GM19397 (cell line): ENCODE data around the gene WDFY3.

Source experiments
- ATAC-seq: cut with Tn5 transposase; IDR thresholded peaks from one replicate; pipeline ENCODE4 v1.9.1; 2021; ENCODE audit warnings: mild to moderate bottlenecking, moderate library complexity; ENCODE audit not compliant: unreplicated experiment

The WDFY3 gene

GRCh38 chr4:84803720-84804119 lies 162.8 kb downstream of the WDFY3 start:
- no peak for ATAC-seq

GRCh38 chr4:84803116-84803515 lies 163.4 kb downstream of the WDFY3 start:
- ATAC-seq = no peak

GRCh38 chr4:84800256-84800655 lies 166.2 kb downstream of the WDFY3 start:
- no peak for ATAC-seq

GRCh38 chr4:84799318-84799717 lies 167.2 kb downstream of the WDFY3 start:
- ATAC-seq = no peak

GRCh38 chr4:84796394-84796793 lies 170.1 kb downstream of the WDFY3 start:
- ATAC-seq = no peak

- ATAC-seq = no peak
Measured at GRCh38 chr4:84792366-84793301, 173.9 kb downstream of the WDFY3 start.

GRCh38 chr4:84790769-84791565 lies 175.5 kb downstream of the WDFY3 start:
- ATAC-seq = no peak

- ATAC-seq = no peak
Measured at GRCh38 chr4:84786478-84786877, 180.0 kb downstream of the WDFY3 start.

- no peak for ATAC-seq
Measured at GRCh38 chr4:84782517-84782916, 184.0 kb downstream of the WDFY3 start.

- ATAC-seq = no peak
Measured at GRCh38 chr4:84780719-84781118, 185.8 kb downstream of the WDFY3 start.

- no peak for ATAC-seq
Measured at GRCh38 chr4:84778041-84778440, 188.4 kb downstream of the WDFY3 start.

- no peak for ATAC-seq
Measured at GRCh38 chr4:84767168-84767567, 199.3 kb downstream of the WDFY3 start.

- no peak for ATAC-seq
Measured at GRCh38 chr4:84753321-84753972, 213.0 kb downstream of the WDFY3 start.

- no peak for ATAC-seq
Measured at GRCh38 chr4:84751707-84752106, 214.8 kb downstream of the WDFY3 start.

- no peak for ATAC-seq
Measured at GRCh38 chr4:84750960-84751283, 215.6 kb downstream of the WDFY3 start.

GRCh38 chr4:84750260-84750959 lies 216.1 kb downstream of the WDFY3 start:
- ATAC-seq = peak; percentile 69

GRCh38 chr4:84740057-84740456 lies 226.4 kb downstream of the WDFY3 start:
- ATAC-seq = no peak

GRCh38 chr4:84738622-84739021 lies 227.9 kb downstream of the WDFY3 start:
- ATAC-seq = no peak

- no peak for ATAC-seq
Measured at GRCh38 chr4:84737656-84738055, 228.8 kb downstream of the WDFY3 start.

GRCh38 chr4:84734037-84734436 lies 232.5 kb downstream of the WDFY3 start:
- no peak for ATAC-seq
